DMS153 treated with DMSO at 0.1 percent for 48 hours (cell line): ENCODE data around the gene SIX3.

Source experiments
- DNase-seq: peaks from one replicate; lab custom pipeline; 2025; ENCODE audit not compliant: unreplicated experiment; lab: John Stamatoyannopoulos, UW

SIX3 gene

GRCh38 chr2:44980751-44981713, 39.5 kb downstream of the SIX3 start:
- no peak for DNase-seq

DNA sequence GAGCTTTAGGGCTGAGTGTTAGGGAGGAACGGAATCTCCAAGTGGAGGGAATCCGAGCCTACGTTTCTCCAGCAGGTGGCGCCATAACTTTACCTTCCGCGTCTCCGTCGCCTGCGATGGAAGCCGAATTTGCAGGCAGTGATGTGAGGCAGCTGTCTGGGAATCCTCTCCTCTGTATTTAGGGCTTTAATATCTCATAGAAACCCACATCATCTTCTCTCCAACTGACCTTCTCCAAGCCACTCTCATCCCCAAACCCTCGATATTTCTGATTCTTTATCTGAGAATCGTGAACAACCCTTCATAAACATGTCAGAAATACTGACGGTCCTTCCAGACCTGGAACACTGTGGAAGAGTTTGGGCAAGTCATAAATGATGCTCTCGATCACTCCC, 40.2 kb downstream of the SIX3 start:
- peak; percentile 67 for DNase-seq

GRCh38 chr2:44983836-44984604, 42.5 kb downstream of the SIX3 start:
- no peak for DNase-seq

GRCh38 chr2:44989176-44989575, 47.7 kb downstream of the SIX3 start:
- no peak for DNase-seq

DNA sequence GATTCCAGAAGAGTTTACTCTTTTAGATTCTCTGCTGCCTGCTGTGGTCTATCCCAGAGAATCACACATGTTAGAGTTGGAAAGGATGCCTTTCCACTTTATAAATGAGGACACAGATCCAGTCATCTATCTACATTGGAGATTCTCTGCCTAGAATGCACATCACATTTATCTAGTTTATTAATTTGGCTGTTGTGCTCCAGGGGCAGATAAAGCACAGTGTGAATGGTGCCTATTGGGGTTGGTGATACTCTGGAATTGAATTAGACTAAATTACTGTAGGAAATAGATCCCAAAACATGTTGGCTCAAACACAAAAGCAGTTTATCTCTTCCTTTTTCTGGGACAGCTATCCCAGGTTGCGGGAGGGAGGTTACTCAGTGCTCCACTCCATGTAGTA, 52.9 kb downstream of the SIX3 start:
- DNase-seq = no peak
